ENCODE measurements around the gene PI4K2B.

PI4K2B gene

DNA sequence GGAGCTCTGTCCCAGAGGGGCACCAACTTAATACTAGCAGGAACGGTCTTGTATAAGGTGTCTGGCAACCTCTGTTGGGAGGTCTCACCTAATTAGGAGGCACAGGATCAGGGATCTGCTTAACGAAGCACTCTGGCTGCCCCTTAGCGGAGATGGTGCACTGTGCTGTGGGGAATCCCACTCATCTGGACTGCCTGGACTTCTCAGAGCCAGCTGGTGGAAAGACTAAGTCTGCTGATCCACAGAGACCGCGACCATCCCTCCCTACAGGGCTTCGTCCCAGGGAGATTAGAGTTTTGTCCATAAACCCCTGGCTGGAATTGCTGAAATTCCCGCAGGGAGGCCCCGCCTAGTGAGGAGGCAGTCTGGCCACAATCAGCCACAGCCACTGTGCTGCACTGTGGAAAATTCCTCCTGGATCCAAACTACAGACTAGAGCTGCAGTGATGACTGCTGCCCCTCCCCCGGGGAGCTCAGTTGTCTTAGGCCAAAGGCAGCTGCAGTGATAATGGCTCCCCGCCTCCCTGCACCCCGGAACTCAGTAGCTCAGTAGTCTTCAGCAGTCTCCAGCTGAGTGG is 56.7 kb downstream of the PI4K2B start:
- Histone ChIP-seq H3K9me3 (ENCODE audit: control insufficient read depth, low read depth, low read length) (no peaks in the 10 kb centered on the region), H3K36me3 (ENCODE audit: control insufficient read depth, low read depth, low read length) (no peaks in the 10 kb centered on the region), H3K4me3 (ENCODE audit: low read length) (no peak overlapping the region), H3K27ac (ENCODE audit: low read length) (no peak overlapping the region), H3K9ac (ENCODE audit: low read length) (no peak overlapping the region), H3K27me3 (ENCODE audit: control insufficient read depth, insufficient read depth, low read length) (no peaks in the 10 kb centered on the region), H3K4me1 (ENCODE audit: control insufficient read depth, low read depth, low read length) (no peaks in the 10 kb centered on the region)

DNA sequence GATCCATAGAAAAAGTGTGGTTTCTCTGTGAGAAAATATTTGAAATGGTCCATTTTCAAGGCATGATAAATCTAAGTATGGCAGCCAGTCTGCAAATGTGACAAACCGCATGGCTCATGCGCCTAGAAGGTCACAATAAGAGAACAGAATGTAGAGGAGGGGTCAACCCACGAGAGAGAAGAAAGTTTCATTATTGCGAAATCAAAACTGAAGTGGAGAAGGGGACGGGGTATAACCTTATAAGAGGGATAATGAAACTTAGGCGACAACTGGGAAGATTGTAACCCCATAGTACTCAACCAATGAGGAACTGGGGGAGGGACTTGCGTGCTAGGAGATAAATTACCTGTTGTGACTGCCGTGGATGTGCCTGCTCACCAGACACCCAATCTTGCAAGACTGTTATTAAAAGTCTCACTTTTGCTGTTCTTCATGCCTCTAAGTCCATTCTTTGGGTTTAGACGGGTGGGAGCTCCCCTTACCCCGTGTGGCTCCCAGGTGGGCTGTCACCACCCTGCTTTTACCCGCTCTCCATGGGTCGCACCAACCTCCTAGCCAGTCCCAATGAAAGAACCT is 57.4 kb downstream of the PI4K2B start:
- no peaks in the 10 kb centered on the region for H3K4me1 ChIP-seq (ENCODE audit: control insufficient read depth, low read depth, low read length)

GRCh38 chr4:25297528-25298242 is 63.9 kb downstream of the PI4K2B start:
- Histone ChIP-seq H3K4me3 (ENCODE audit: low read length) (no peak overlapping the region), H3K9me3 (ENCODE audit: control insufficient read depth, low read depth, low read length) (no peaks in the 10 kb centered on the region), H3K4me1 (ENCODE audit: control insufficient read depth, low read depth, low read length) (no peaks in the 10 kb centered on the region), H3K27me3 (ENCODE audit: control insufficient read depth, insufficient read depth, low read length) (peaks cover 3% of the 10 kb centered on the region), H3K9ac (ENCODE audit: low read length) (no peak overlapping the region), H3K27ac (ENCODE audit: low read length) (no peak overlapping the region), H3K36me3 (ENCODE audit: control insufficient read depth, low read depth, low read length) (no peaks in the 10 kb centered on the region)

More for the DNA sequence above, 57.4 kb downstream of the PI4K2B start:
- Histone ChIP-seq H3K27me3 (ENCODE audit: control insufficient read depth, insufficient read depth, low read length) (no peaks in the 10 kb centered on the region), H3K4me3 (ENCODE audit: low read length) (no peak overlapping the region), H3K9me3 (ENCODE audit: control insufficient read depth, low read depth, low read length) (no peaks in the 10 kb centered on the region), H3K27ac (ENCODE audit: low read length) (no peak overlapping the region), H3K9ac (ENCODE audit: low read length) (no peak overlapping the region), H3K36me3 (ENCODE audit: control insufficient read depth, low read depth, low read length) (no peaks in the 10 kb centered on the region)

DNA sequence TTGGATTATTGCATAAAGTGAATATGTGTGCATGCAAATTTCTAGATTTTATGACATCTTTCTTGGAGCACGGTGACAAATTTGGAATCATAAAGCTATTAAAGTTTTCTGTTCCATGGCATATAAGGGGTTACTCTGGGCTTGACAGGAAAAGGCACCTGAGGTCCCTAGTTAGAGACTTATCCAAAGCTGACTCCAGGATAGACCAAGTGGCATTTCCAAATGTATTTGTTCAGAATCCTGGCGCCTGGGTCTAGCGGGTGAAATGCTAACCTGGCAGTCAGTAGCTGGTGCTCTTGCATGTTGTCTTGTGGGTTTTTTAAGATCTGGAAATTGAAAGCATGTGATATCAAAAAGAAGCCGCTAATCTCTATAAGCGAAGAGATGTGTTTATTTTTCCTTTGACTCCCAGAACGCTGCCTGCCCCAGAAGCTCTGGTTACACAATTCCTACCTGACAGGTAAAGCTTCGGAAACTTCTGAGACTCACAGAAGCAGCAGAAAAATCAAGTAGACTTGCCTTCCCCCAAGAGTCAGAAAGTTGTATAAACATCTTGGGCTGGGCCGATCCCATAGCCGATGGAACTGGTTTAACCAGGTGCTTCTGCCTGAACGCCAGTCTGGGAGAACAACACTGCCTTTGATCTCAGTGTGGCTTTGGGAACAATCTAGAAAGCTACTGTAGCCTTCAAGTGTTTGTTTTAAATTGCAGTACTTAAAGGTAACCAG is 65.8 kb downstream of the PI4K2B start:
- Histone ChIP-seq H3K9me3 (ENCODE audit: control insufficient read depth, low read depth, low read length) (no peaks in the 10 kb centered on the region), H3K27ac (ENCODE audit: low read length) (no peak overlapping the region), H3K27me3 (ENCODE audit: control insufficient read depth, insufficient read depth, low read length) (peaks cover 3% of the 10 kb centered on the region), H3K4me3 (ENCODE audit: low read length) (no peak overlapping the region), H3K36me3 (ENCODE audit: control insufficient read depth, low read depth, low read length) (no peaks in the 10 kb centered on the region), H3K4me1 (ENCODE audit: control insufficient read depth, low read depth, low read length) (no peaks in the 10 kb centered on the region), H3K9ac (ENCODE audit: low read length) (no peak overlapping the region)

DNA sequence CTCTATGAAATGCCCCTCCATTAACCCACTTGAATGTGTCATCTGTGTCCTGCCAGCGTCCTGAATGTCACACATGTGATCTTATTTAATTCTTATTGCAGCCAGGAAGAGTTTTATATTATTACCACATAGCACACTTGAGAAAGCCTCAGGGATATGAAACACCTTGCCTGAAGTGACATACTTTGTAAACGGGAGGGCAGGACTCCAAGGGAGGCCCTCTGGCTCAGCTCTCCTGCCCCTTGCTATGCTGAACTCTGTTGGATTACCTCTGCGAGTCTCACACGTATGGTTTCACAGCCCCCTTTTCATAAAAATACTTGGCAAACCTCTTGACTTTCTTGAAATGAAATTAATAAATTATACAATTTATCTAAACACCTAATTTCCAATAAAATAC is 67.6 kb downstream of the PI4K2B start:
- H3K4me3 ChIP-seq (ENCODE audit: low read length) = no peak overlapping the region
- no peaks in the 10 kb centered on the region for H3K36me3 ChIP-seq (ENCODE audit: control insufficient read depth, low read depth, low read length)
- H3K9me3 ChIP-seq (ENCODE audit: control insufficient read depth, low read depth, low read length) = no peaks in the 10 kb centered on the region
- no peak overlapping the region for H3K27ac ChIP-seq (ENCODE audit: low read length)
- H3K4me1 ChIP-seq (ENCODE audit: control insufficient read depth, low read depth, low read length) = no peaks in the 10 kb centered on the region
- peaks cover 3% of the 10 kb centered on the region for H3K27me3 ChIP-seq (ENCODE audit: control insufficient read depth, insufficient read depth, low read length)
- no peak overlapping the region for H3K9ac ChIP-seq (ENCODE audit: low read length)

GRCh38 chr4:25302626-25303025 is 68.8 kb downstream of the PI4K2B start:
- Histone ChIP-seq H3K27me3 (ENCODE audit: control insufficient read depth, insufficient read depth, low read length) (peaks cover 3% of the 10 kb centered on the region), H3K27ac (ENCODE audit: low read length) (no peak overlapping the region), H3K4me3 (ENCODE audit: low read length) (no peak overlapping the region), H3K4me1 (ENCODE audit: control insufficient read depth, low read depth, low read length) (no peaks in the 10 kb centered on the region), H3K9ac (ENCODE audit: low read length) (no peak overlapping the region), H3K36me3 (ENCODE audit: control insufficient read depth, low read depth, low read length) (no peaks in the 10 kb centered on the region), H3K9me3 (ENCODE audit: control insufficient read depth, low read depth, low read length) (no peaks in the 10 kb centered on the region)

DNA sequence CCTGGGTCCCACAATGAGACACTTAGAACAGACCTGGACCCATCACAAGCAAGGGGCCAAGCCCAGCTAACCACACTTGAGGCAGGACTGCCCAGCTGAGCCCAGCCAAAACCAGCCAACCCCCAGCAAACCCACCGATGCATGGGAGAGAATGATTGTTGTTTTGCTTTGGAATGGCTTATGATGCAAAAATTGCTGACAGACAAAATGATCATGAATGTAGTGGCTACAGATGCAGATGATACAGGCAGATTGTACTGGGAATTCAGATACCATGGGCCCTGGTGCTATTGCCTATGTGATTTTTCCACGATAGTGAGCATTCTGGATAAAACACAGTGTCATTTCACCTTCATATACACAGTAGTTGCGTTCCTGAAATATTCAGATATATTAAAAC is 69.7 kb downstream of the PI4K2B start:
- no peak overlapping the region for H3K4me3 ChIP-seq (ENCODE audit: low read length)
- H3K4me1 ChIP-seq (ENCODE audit: control insufficient read depth, low read depth, low read length) = no peaks in the 10 kb centered on the region
- H3K36me3 ChIP-seq (ENCODE audit: control insufficient read depth, low read depth, low read length) = no peaks in the 10 kb centered on the region
- H3K27ac ChIP-seq (ENCODE audit: low read length) = no peak overlapping the region
- peaks cover 3% of the 10 kb centered on the region for H3K27me3 ChIP-seq (ENCODE audit: control insufficient read depth, insufficient read depth, low read length)
- no peaks in the 10 kb centered on the region for H3K9me3 ChIP-seq (ENCODE audit: control insufficient read depth, low read depth, low read length)
- H3K9ac ChIP-seq (ENCODE audit: low read length) = no peak overlapping the region

GRCh38 chr4:25306518-25307057 is 72.8 kb downstream of the PI4K2B start:
- Histone ChIP-seq H3K4me3 (ENCODE audit: low read length) (no peak overlapping the region), H3K9ac (ENCODE audit: low read length) (no peak overlapping the region), H3K27me3 (ENCODE audit: control insufficient read depth, insufficient read depth, low read length) (no peaks in the 10 kb centered on the region), H3K27ac (ENCODE audit: low read length) (no peak overlapping the region), H3K9me3 (ENCODE audit: control insufficient read depth, low read depth, low read length) (no peaks in the 10 kb centered on the region), H3K4me1 (ENCODE audit: control insufficient read depth, low read depth, low read length) (no peaks in the 10 kb centered on the region), H3K36me3 (ENCODE audit: control insufficient read depth, low read depth, low read length) (no peaks in the 10 kb centered on the region)

DNA sequence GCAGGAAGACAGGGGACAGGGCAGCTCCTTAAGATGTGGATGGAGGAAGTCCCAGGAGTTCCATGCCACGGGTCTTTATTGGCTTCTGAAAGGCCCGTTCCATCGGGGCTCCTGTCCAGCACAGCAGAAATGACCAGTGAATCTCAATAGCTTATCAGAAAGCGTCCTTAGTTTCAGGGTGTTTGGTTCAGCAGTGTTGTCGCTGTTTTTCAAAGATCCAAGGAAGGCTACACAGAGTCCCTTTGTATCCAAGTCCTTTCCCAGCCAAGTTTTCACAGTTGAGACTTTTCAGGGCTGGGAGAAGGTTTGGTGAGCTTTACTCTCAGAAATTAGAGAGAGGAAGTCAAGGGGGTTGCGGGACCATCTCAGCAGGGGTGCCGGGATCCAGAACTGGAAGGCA is 73.8 kb downstream of the PI4K2B start:
- no peak overlapping the region for H3K27ac ChIP-seq (ENCODE audit: low read length)
- H3K36me3 ChIP-seq (ENCODE audit: control insufficient read depth, low read depth, low read length) = no peaks in the 10 kb centered on the region
- no peaks in the 10 kb centered on the region for H3K27me3 ChIP-seq (ENCODE audit: control insufficient read depth, insufficient read depth, low read length)
- no peaks in the 10 kb centered on the region for H3K4me1 ChIP-seq (ENCODE audit: control insufficient read depth, low read depth, low read length)
- no peaks in the 10 kb centered on the region for H3K9me3 ChIP-seq (ENCODE audit: control insufficient read depth, low read depth, low read length)
- no peak overlapping the region for H3K4me3 ChIP-seq (ENCODE audit: low read length)
- H3K9ac ChIP-seq (ENCODE audit: low read length) = no peak overlapping the region

DNA sequence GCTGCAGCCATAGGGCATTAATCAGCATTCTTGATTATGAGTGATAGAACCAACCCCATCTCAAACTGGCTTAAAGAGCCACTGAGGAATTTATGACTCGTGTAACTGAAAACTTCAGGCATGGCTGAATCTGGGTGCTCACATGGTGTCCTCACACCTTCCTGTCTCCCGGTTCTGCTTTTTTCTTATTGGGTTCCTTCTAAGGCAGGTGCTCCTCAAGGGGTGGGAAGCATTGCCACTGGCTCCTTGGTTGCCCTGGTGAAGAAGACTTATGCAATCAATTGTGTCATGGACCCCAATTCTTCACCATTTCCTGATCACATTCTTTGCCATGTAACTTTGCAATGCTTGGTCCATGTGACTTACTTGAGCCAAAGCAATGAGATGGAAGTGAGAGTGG is 74.5 kb downstream of the PI4K2B start:
- Histone ChIP-seq H3K9ac (ENCODE audit: low read length) (no peak overlapping the region), H3K9me3 (ENCODE audit: control insufficient read depth, low read depth, low read length) (no peaks in the 10 kb centered on the region), H3K4me1 (ENCODE audit: control insufficient read depth, low read depth, low read length) (no peaks in the 10 kb centered on the region), H3K27ac (ENCODE audit: low read length) (no peak overlapping the region), H3K4me3 (ENCODE audit: low read length) (no peak overlapping the region), H3K36me3 (ENCODE audit: control insufficient read depth, low read depth, low read length) (no peaks in the 10 kb centered on the region), H3K27me3 (ENCODE audit: control insufficient read depth, insufficient read depth, low read length) (no peaks in the 10 kb centered on the region)

DNA sequence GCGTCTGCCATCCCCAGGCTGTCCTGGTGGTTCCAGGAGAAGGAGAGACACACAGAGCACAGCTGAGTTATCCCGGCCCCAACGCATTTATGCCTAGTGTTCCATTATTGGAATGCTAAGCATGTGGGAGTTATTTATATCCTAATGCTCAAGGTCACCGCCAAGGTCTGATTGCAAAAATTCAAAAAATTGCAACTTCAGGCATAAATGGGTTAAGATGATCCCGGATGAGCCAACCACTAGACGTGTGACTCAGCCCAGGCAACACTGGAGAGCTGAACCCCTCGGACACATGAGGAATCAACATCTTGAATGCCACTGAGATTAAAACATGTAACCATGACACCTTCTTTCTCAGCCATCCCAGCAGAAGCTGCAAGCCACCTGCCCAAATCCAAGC is 74.9 kb downstream of the PI4K2B start:
- Histone ChIP-seq H3K27ac (ENCODE audit: low read length) (no peak overlapping the region), H3K36me3 (ENCODE audit: control insufficient read depth, low read depth, low read length) (no peaks in the 10 kb centered on the region), H3K4me1 (ENCODE audit: control insufficient read depth, low read depth, low read length) (no peaks in the 10 kb centered on the region), H3K27me3 (ENCODE audit: control insufficient read depth, insufficient read depth, low read length) (no peaks in the 10 kb centered on the region), H3K9ac (ENCODE audit: low read length) (no peak overlapping the region), H3K9me3 (ENCODE audit: control insufficient read depth, low read depth, low read length) (no peaks in the 10 kb centered on the region), H3K4me3 (ENCODE audit: low read length) (no peak overlapping the region)

All from iPS-18a (cell line).